HepG2 (cell line): ENCODE data around the gene KRTCAP3. TPM values are rescaled to one million over a fixed set of nuclear protein-coding genes. Genes with fewer than 3 reads are reported as not detected.
A peak's percentile ranks its signal among the peaks of the same experiment; 100 is the strongest.

Experiments used
- DPF2 ChIP-seq: sonication (generic); formaldehyde crosslinking; IDR thresholded peaks from 2 replicates; pipeline ENCODE4 v1.4.0; 2020; ENCODE audit warnings: mild to moderate bottlenecking, low read depth, missing genetic modification reagents, borderline replicate concordance
- ERF ChIP-seq: IDR thresholded peaks from 2 replicates; pipeline ENCODE4 v1.6.1; 2018; ENCODE audit warnings: missing biosample characterization, missing genetic modification reagents
- HDAC1 ChIP-seq: sonication (generic); formaldehyde crosslinking; IDR thresholded peaks from 2 replicates; pipeline ENCODE4 v1.5.1; 2020; ENCODE audit warnings: mild to moderate bottlenecking, missing genetic modification reagents
- HES4 ChIP-seq: sonication (generic); formaldehyde crosslinking; IDR thresholded peaks from 2 replicates; pipeline ENCODE4 v1.9.0; 2021; ENCODE audit warnings: mild to moderate bottlenecking, missing genetic modification reagents, borderline replicate concordance
- HINFP ChIP-seq: sonication (generic); formaldehyde crosslinking; IDR thresholded peaks from 2 replicates; pipeline ENCODE4 v1.4.0; 2020; ENCODE audit warnings: low read depth, mild to moderate bottlenecking, missing genetic modification reagents
- HIVEP1 ChIP-seq: sonication (generic); formaldehyde crosslinking; IDR thresholded peaks from 2 replicates; pipeline ENCODE4 v1.4.0; 2020; ENCODE audit warnings: mild to moderate bottlenecking, missing genetic modification reagents
- JUN ChIP-seq: sonication (generic); formaldehyde crosslinking; IDR thresholded peaks from 2 replicates; pipeline ENCODE4 v1.4.0; 2020; ENCODE audit warnings: mild to moderate bottlenecking, missing genetic modification reagents
- MAF1 ChIP-seq: sonication (generic); formaldehyde crosslinking; IDR thresholded peaks from 2 replicates; pipeline ENCODE4 v1.5.0; 2020; ENCODE audit warnings: missing genetic modification reagents, borderline replicate concordance
- MAZ ChIP-seq, 2 experiments: sonication (generic) in 1 of 2; formaldehyde crosslinking in 1 of 2; IDR thresholded peaks; 2 replicates each; pipeline versions ENCODE4 v1.5.0 to v1.6.1; 2012 to 2020; ENCODE audit warnings: low read depth in 2 of 2, mild to moderate bottlenecking in 2 of 2, borderline replicate concordance in 1 of 2, improper control_type of control experiment in 1 of 2, low read length in 1 of 2, missing genetic modification reagents in 1 of 2, moderate library complexity in 1 of 2
- MED8 ChIP-seq: sonication (generic); formaldehyde crosslinking; IDR thresholded peaks from 2 replicates; pipeline ENCODE4 v1.8.1; 2023; ENCODE audit warnings: mild to moderate bottlenecking, missing genetic modification reagents; ENCODE audit not compliant: insufficient replicate concordance
- MLLT10 ChIP-seq: sonication (generic); formaldehyde crosslinking; IDR thresholded peaks from 2 replicates; pipeline ENCODE4 v1.4.0; 2020; ENCODE audit warnings: missing genetic modification reagents
- NR2F2 ChIP-seq: IDR thresholded peaks from 2 replicates; pipeline ENCODE4 v1.6.1; 2012; ENCODE audit warnings: low read depth, inconsistent platforms, borderline replicate concordance
- RBM22 ChIP-seq: fragments of 200-400 bp; formaldehyde crosslinking; optimal IDR thresholded peaks from 2 replicates; pipeline ENCODE3; 2017; ENCODE audit warnings: mild to moderate bottlenecking, low read length, moderate library complexity
- RBM39 ChIP-seq: fragments of 200-400 bp; formaldehyde crosslinking; IDR thresholded peaks from one replicate; pipeline ENCODE4 v1.6.1; 2018; ENCODE audit warnings: antibody characterized with exemption, mild to moderate bottlenecking, low read depth, low read length; ENCODE audit not compliant: poor library complexity, severe bottlenecking
- RORA ChIP-seq: sonication (generic); formaldehyde crosslinking; IDR thresholded peaks from 2 replicates; pipeline ENCODE4 v1.5.0; 2020; ENCODE audit warnings: mild to moderate bottlenecking, missing genetic modification reagents, moderate library complexity
- TCF7 ChIP-seq: sonication (generic); IDR thresholded peaks from 2 replicates; pipeline ENCODE4 v1.6.1; 2016; ENCODE audit warnings: antibody characterized with exemption, low read depth
- ZBTB26 ChIP-seq: IDR thresholded peaks from 2 replicates; pipeline ENCODE4 v1.6.1; 2016; ENCODE audit warnings: missing compliant biosample characterization, missing genetic modification reagents, borderline replicate concordance
- ZFP36 ChIP-seq: fragments of 150-350 bp; IDR thresholded peaks from 2 replicates; pipeline ENCODE4 v1.6.1; 2018; ENCODE audit warnings: borderline replicate concordance, low read length, low read depth; ENCODE audit not compliant: partially characterized antibody
- ZFP82 ChIP-seq: sonication (generic); formaldehyde crosslinking; IDR thresholded peaks from 2 replicates; pipeline ENCODE4 v1.5.1; 2020; ENCODE audit warnings: mild to moderate bottlenecking, missing genetic modification reagents, borderline replicate concordance
- ZNF550 ChIP-seq: sonication (generic); formaldehyde crosslinking; IDR thresholded peaks from 2 replicates; pipeline ENCODE4 v1.4.0; 2020; ENCODE audit warnings: mild to moderate bottlenecking, missing genetic modification reagents, borderline replicate concordance
- ZNF570 ChIP-seq: sonication (generic); formaldehyde crosslinking; IDR thresholded peaks from 2 replicates; pipeline ENCODE4 v1.4.0; 2020; ENCODE audit warnings: mild to moderate bottlenecking, missing genetic modification reagents, borderline replicate concordance
- ZNF773 ChIP-seq: sonication (generic); formaldehyde crosslinking; IDR thresholded peaks from 2 replicates; pipeline ENCODE4 v1.4.0; 2020; ENCODE audit warnings: missing genetic modification reagents, borderline replicate concordance
- ZSCAN30 ChIP-seq: sonication (generic); formaldehyde crosslinking; IDR thresholded peaks from 2 replicates; pipeline ENCODE4 v1.5.0; 2020; ENCODE audit warnings: mild to moderate bottlenecking, missing genetic modification reagents
- ZXDC ChIP-seq: sonication (generic); formaldehyde crosslinking; IDR thresholded peaks from 2 replicates; pipeline ENCODE4 v1.5.0; 2020; ENCODE audit warnings: mild to moderate bottlenecking, missing genetic modification reagents
- polyA plus RNA-seq, 8 experiments: library from polyadenylated mRNA; depleted of rRNA in 3 of 8; stranded (reverse) in 7 of 8; unstranded in 1 of 8; fragments of >200 nt; fragmentation: Illumina TruSeq in 4 of 8; extraction: Trizol in 4 of 8; gene quantifications; 2 replicates each; pipeline versions ENCODE4 v1.2.1 to v1.2.3, GENCODE V29; 2011 to 2016; ENCODE audit warnings: low read depth in 4 of 8, missing spikeins in 1 of 8, mixed read lengths in 1 of 8; ENCODE audit not compliant: insufficient read depth in 1 of 8
- total RNA-seq, 5 experiments: library from RNA; depleted of rRNA; stranded (reverse); fragments of >200 nt; fragmentation: Illumina TruSeq; extraction: Trizol; gene quantifications; 2 replicates each; pipeline ENCODE4 v1.2.3, GENCODE V29; 2016; ENCODE audit warnings: low read depth in 1 of 5

Gene KRTCAP3
- total and polyA plus RNA-seq, 2 of the 13 experiments (the other 11 are each of a cell fraction or from before 2014, with no cell fraction given), result 2.1 to 4.5 TPM

- peak; percentile 37; the same call in 1 of the 2 replicates for TF ChIP-seq ZBTB26
- TF ChIP-seq MAF1 (CRISPR knock-in tag), result peak; percentile 76; the same call in 1 of the 2 replicates
- TF ChIP-seq RBM22, result peak; percentile 91
- TF ChIP-seq NR2F2, result peak; percentile 1; the same call in 1 of the 2 replicates
- no peak for TF ChIP-seq RORA (CRISPR knock-in tag)
- peak; percentile 86; the same call in 1 of the 2 replicates for TF ChIP-seq ZNF550
- TF ChIP-seq HDAC1 (CRISPR knock-in tag), result peak; percentile 91
- no peak for TF ChIP-seq DPF2 (CRISPR knock-in tag)
- no peak for TF ChIP-seq HINFP (CRISPR knock-in tag)
- no peak for TF ChIP-seq TCF7
- peak; percentile 94 for TF ChIP-seq HIVEP1 (CRISPR knock-in tag)
- peak; percentile 87; the same call in 1 of the 2 replicates for TF ChIP-seq HES4 (CRISPR knock-in tag)
- no peak for TF ChIP-seq ZNF773 (CRISPR knock-in tag)
- no peak; the same call in 1 of the 2 replicates for TF ChIP-seq ZNF570 (CRISPR knock-in tag)
- peak; percentile 93 for TF ChIP-seq MED8
- peak; percentile 91 for TF ChIP-seq ERF (CRISPR knock-in tag)
- peak; percentile 76 for TF ChIP-seq RBM39
- TF ChIP-seq MAZ (IDR thresholded peaks at IDR 0.05; ENCODE audit: borderline replicate concordance, low read depth, low read length), result no peak; the same call in 1 of the 2 replicates
- TF ChIP-seq MAZ (CRISPR knock-in tag; IDR thresholded peaks at IDR 0.05; ENCODE audit: low read depth), result peak; percentile 76
- no peak for TF ChIP-seq ZFP36
- TF ChIP-seq ZFP82 (CRISPR knock-in tag), result peak; percentile 81; the same call in 1 of the 2 replicates
- no peak for TF ChIP-seq ZXDC
- TF ChIP-seq ZSCAN30 (CRISPR knock-in tag), result peak; percentile 91; the same call in 1 of the 2 replicates
- TF ChIP-seq JUN (CRISPR knock-in tag), result no peak
- no peak for TF ChIP-seq MLLT10
These were observed 13.8 kb upstream of the KRTCAP3 start, which contains the start of gene NRBP1 (continued) for GRCh38 chr2:27428213-27428977.
